Common myeloid progenitor, CD34-positive (primary cell): Measurements from ENCODE around the gene PIAS1.
"Not testable (repeated sequence)": the region's sequence is repeated elsewhere in the genome, so short reads cannot be mapped to it uniquely, and the experiment has no call there.

ENCODE experiments used
- CTCF ChIA-PET: fragments of 350-600 bp; sonication (Branson Sonifier 250); formaldehyde crosslinking; loops from one replicate; lab custom pipeline; 2021; ENCODE audit warnings: antibody characterized with exemption; lab: Charles Lee
- POLR2A ChIA-PET: fragments of 350-600 bp; sonication (Branson Sonifier 250); formaldehyde crosslinking; loops from one replicate; lab custom pipeline; 2021; ENCODE audit warnings: antibody characterized with exemption; lab: Charles Lee
- DNase-seq, 3 donors: peaks; one replicate each; pipeline versions ENCODE4 v3.0.0 to v3.0.0-alpha.2; 2013
- H3K27ac ChIP-seq, 2 experiments: 1 replicate in 1 of 2; 2 replicates in 1 of 2; pipeline ENCODE4 v1.7.0; 2013; ENCODE audit warnings: inconsistent platforms in 2 of 2, low read length in 2 of 2, mild to moderate bottlenecking in 2 of 2, low read depth in 1 of 2, moderate library complexity in 1 of 2; ENCODE audit not compliant: severe bottlenecking in 2 of 2, insufficient read depth in 1 of 2, poor library complexity in 1 of 2
- H3K27me3 ChIP-seq, 5 experiments: replicated peaks in 2 of 5; 1 replicate in 3 of 5; 2 replicates in 2 of 5; pipeline versions ENCODE4 v1.6.1 to v1.7.0; 2013; ENCODE audit warnings: low read length in 4 of 5, mild to moderate bottlenecking in 2 of 5, moderate library complexity in 2 of 5, inconsistent platforms in 1 of 5; ENCODE audit not compliant: insufficient read depth in 5 of 5, control insufficient read depth in 4 of 5
- H3K36me3 ChIP-seq, 4 experiments: 1 replicate in 2 of 4; 2 replicates in 2 of 4; pipeline versions ENCODE4 v1.6.1 to v1.7.0; 2013; ENCODE audit warnings: low read length in 3 of 4, control low read depth in 1 of 4, mild to moderate bottlenecking in 1 of 4; ENCODE audit not compliant: control insufficient read depth in 4 of 4, insufficient read depth in 4 of 4
- H3K4me1 ChIP-seq, 4 experiments: 1 replicate in 3 of 4; 2 replicates in 1 of 4; pipeline versions ENCODE4 v1.6.1 to v1.7.1; 2013; ENCODE audit warnings: low read length in 3 of 4, mild to moderate bottlenecking in 3 of 4, control low read depth in 1 of 4, inconsistent platforms in 1 of 4, moderate library complexity in 1 of 4; ENCODE audit not compliant: control insufficient read depth in 4 of 4, insufficient read depth in 4 of 4; ENCODE audit errors: control extremely low read depth in 1 of 4
- H3K4me3 ChIP-seq, 7 experiments: 1 replicate in 4 of 7; 2 replicates in 3 of 7; pipeline versions ENCODE4 v1.5.1 to v1.7.0; 2013; ENCODE audit warnings: mild to moderate bottlenecking in 7 of 7, low read length in 6 of 7, moderate library complexity in 6 of 7, inconsistent platforms in 2 of 7, low read depth in 2 of 7, control low read depth in 1 of 7; ENCODE audit not compliant: insufficient read depth in 4 of 7, control insufficient read depth in 1 of 7; ENCODE audit errors: extremely low read depth in 1 of 7
- H3K9me3 ChIP-seq, 5 experiments: 1 replicate in 4 of 5; 2 replicates in 1 of 5; pipeline versions ENCODE4 v1.6.1 to v1.7.1; 2013; ENCODE audit warnings: low read length in 4 of 5, mild to moderate bottlenecking in 2 of 5, inconsistent platforms in 1 of 5, low read depth in 1 of 5, moderate library complexity in 1 of 5; ENCODE audit not compliant: control insufficient read depth in 4 of 5, insufficient read depth in 2 of 5; ENCODE audit errors: control extremely low read depth in 1 of 5
- WGBS: methylation state at CpG from one replicate; pipeline ENCODE4 v1.1.5; 2013; ENCODE audit not compliant: insufficient coverage; 5-methylcytosine and 5-hydroxymethylcytosine counted together

PIAS1 gene

GRCh38 chr15:68201153-68201878 is 147.2 kb downstream of the PIAS1 start:
- H3K9me3 ChIP-seq: no peaks in the 10 kb centered on the region
- peaks cover 0 to 23% (median 11%) of the 10 kb centered on the region in 4 experiments for H3K36me3 ChIP-seq
- 98% methylated on average over 7 of the region's 7 CpGs for WGBS
- ChIA-PET POLR2A (no interaction called here), CTCF (interaction anchor here (1.3 kb wide), 1 partner anchor 8 kb away, joined by 4 read pairs; no protein-coding TSS in a partner anchor)
- peaks cover 5 to 29% (median 27%) of the 10 kb centered on the region in 4 experiments for H3K4me1 ChIP-seq
- H3K27ac ChIP-seq: no peak overlapping the region
- DNase-seq: no peak
- no peaks in the 10 kb centered on the region for H3K27me3 ChIP-seq
- H3K4me3 ChIP-seq: no peak overlapping the region

GRCh38 chr15:68201879-68202261 is 147.8 kb downstream of the PIAS1 start:
- CTCF ChIA-PET: interaction anchor here (1.3 kb wide), 1 partner anchor 9 kb away, joined by 4 read pairs; no protein-coding TSS in a partner anchor
- no peaks in the 10 kb centered on the region for H3K27me3 ChIP-seq
- POLR2A ChIA-PET: no interaction called here
- no CpG with 5 or more reads among the region's 3 CpGs for WGBS
- H3K27ac ChIP-seq: no peak overlapping the region
- H3K4me3 ChIP-seq: no peak overlapping the region
- peaks cover 5 to 31% (median 29%) of the 10 kb centered on the region in 4 experiments for H3K4me1 ChIP-seq
- H3K9me3 ChIP-seq: no peaks in the 10 kb centered on the region
- DNase-seq: no peak
- H3K36me3 ChIP-seq: peaks cover 0 to 23% (median 8%) of the 10 kb centered on the region in 4 experiments

GRCh38 chr15:68202994-68203393 is 148.9 kb downstream of the PIAS1 start:
- Histone ChIP-seq H3K36me3 (peaks cover 0 to 23% (median 1%) of the 10 kb centered on the region in 4 experiments), H3K4me1 (peaks cover 5 to 38% (median 34%) of the 10 kb centered on the region in 4 experiments)
- H3K9me3 ChIP-seq, H3K27ac ChIP-seq, H3K4me3 ChIP-seq, DNase-seq, H3K27me3 ChIP-seq, CTCF ChIA-PET, POLR2A ChIA-PET: not testable (repeated sequence)
- WGBS: 96% methylated on average over 6 of the region's 7 CpGs

- ChIA-PET POLR2A (no interaction called here), CTCF (no interaction called here)
- no peak overlapping the region for H3K27ac ChIP-seq
- H3K36me3 ChIP-seq: peaks cover 0 to 24% (median 0%) of the 10 kb centered on the region in 4 experiments
- DNase-seq: no peak
- H3K4me3 ChIP-seq: no peak overlapping the region
- no peaks in the 10 kb centered on the region for H3K9me3 ChIP-seq
- peaks cover 5 to 43% (median 38%) of the 10 kb centered on the region in 4 experiments for H3K4me1 ChIP-seq
- H3K27me3 ChIP-seq: no peaks in the 10 kb centered on the region
- WGBS: 90% methylated on average over 5 of the region's 5 CpGs
Measured at GRCh38 chr15:68203486-68203885, 149.4 kb downstream of the PIAS1 start.

GRCh38 chr15:68203956-68204355 is 149.8 kb downstream of the PIAS1 start:
- Histone ChIP-seq H3K27me3 (no peaks in the 10 kb centered on the region), H3K4me3 (no peak overlapping the region), H3K9me3 (no peaks in the 10 kb centered on the region), H3K36me3 (peaks cover 0 to 27% (median 0%) of the 10 kb centered on the region in 4 experiments), H3K4me1 (peaks cover 5 to 48% (median 43%) of the 10 kb centered on the region in 4 experiments), H3K27ac (peak overlapping the region in 1 of 2 experiments; percentile 5)
- WGBS: 100% methylated on average over 4 of the region's 5 CpGs
- DNase-seq: no peak
- CTCF ChIA-PET: no interaction called here
- POLR2A ChIA-PET: no interaction called here

GRCh38 chr15:68204361-68204760 is 150.2 kb downstream of the PIAS1 start:
- Histone ChIP-seq H3K4me3 (peak overlapping the region in 3 of 7 experiments; percentile 16 to 45 (median 26)), H3K36me3 (peaks cover 0 to 31% (median 0%) of the 10 kb centered on the region in 4 experiments), H3K27ac (peak overlapping the region in 1 of 2 experiments; percentile 5), H3K4me1 (peaks cover 5 to 52% (median 47%) of the 10 kb centered on the region in 4 experiments), H3K9me3 (no peaks in the 10 kb centered on the region), H3K27me3 (no peaks in the 10 kb centered on the region)
- ChIA-PET CTCF (no interaction called here), POLR2A (no interaction called here)
- 94% methylated on average over 7 of the region's 7 CpGs for WGBS
- DNase-seq: no peak
